Activated naive CD8-positive, alpha-beta T cell treated with anti-CD3 and anti-CD28 coated beads for 36 hours (primary cell): Measurements from ENCODE around the gene SERTAD4. TPM values are rescaled to one million over a fixed set of nuclear protein-coding genes. Genes with fewer than 3 reads are reported as not detected.

ENCODE experiments used
- DNase-seq: peaks from one replicate; pipeline ENCODE4 v3.0.0; 2021
- H3K27ac Mint-ChIP-seq: one replicate; pipeline ENCODE4 v1.8.0; 2022; ENCODE audit warnings: mild to moderate bottlenecking, moderate library complexity, mixed read lengths
- H3K27me3 Mint-ChIP-seq: one replicate; pipeline ENCODE4 v1.8.0; 2022; ENCODE audit warnings: mild to moderate bottlenecking, mixed read lengths
- H3K36me3 Mint-ChIP-seq: one replicate; pipeline ENCODE4 v1.8.0; 2021; ENCODE audit warnings: mild to moderate bottlenecking, mixed read lengths
- H3K4me1 Mint-ChIP-seq: one replicate; pipeline ENCODE4 v1.8.0; 2021; ENCODE audit warnings: mixed read lengths
- H3K4me3 Mint-ChIP-seq: one replicate; pipeline ENCODE4 v1.8.0; 2022; ENCODE audit warnings: mild to moderate bottlenecking, moderate library complexity, mixed read lengths
- H3K9me3 Mint-ChIP-seq: one replicate; pipeline ENCODE4 v1.8.0; 2022; ENCODE audit warnings: mixed read lengths
- total RNA-seq, 2 experiments: library from RNA; stranded (reverse); gene quantifications; one replicate each; pipeline ENCODE4 v1.2.3, GENCODE V29; 2021

The SERTAD4 gene
- total RNA-seq, 2 experiments from 2014 or later = not detected

DNA sequence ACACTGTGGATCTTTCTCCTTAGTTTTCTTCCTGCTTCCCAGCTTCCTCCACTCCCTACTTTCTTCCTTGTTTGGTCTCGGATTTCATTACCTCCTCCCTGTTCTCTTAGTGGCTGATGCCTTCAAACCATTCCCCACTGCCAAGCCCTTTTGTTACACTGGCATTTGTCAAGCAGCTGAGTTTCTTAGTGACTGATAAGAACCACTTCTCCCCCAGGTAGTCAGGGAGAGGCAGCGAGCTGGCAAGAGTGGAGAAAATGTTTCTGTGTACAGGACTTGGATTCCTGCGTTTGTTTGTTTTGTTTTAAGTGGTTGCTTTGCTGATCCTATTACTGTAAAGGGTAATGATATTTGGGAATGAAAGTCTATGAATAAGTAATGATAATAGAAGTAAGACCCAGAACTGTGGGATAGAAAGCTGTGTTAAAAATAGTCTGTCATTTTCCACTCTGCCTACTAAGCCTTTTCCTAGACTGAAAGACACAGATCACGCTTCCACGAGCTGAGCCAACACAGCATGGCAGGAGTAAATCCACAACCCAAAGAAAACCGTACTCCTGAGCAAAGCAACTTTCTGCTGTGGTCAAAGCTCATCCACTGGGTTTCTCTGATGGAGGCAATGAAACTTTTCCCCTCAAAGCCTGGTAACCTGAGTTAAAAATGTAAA, 10.1 kb upstream of the SERTAD4 start:
- Mint-ChIP-seq H3K27me3 (peaks cover 30% of the 10 kb centered on the region), H3K9me3 (no peaks in the 10 kb centered on the region), H3K4me1 (no peaks in the 10 kb centered on the region), H3K27ac (no peak overlapping the region), H3K4me3 (no peak overlapping the region), H3K36me3 (no peaks in the 10 kb centered on the region)
- DNase-seq = no peak

DNA sequence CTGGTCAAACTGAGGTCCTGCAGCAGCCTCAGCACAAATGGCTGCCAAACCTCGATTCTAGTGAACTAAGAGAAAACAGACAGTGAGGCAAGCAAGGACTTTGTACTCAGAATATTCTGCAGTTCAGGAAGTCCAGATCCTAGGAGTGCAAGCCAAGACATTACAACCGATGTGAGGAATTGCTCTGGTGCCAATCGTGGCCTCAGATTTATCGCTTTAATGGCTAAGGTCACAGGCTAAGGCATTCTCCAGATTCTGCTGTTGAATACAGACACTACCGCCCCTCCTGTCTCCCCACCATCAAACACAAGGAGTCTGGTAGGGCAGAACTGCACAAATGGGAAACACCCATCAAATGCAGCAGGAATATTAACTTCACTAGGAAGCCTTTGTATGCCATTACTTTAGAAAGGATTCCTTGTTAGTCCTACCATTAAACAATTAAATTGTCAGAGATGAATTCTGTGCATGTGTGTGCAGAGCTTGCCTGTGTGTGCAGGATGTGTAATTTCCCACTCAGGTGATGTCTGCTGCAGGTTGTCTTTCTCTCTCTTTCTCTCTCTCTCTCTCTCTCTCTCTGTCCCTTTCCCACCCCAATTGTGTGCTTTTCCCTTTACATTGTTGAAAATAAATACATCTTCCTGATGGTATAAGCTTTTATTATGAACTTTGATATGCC, 9.2 kb upstream of the SERTAD4 start:
- Mint-ChIP-seq H3K36me3 (no peaks in the 10 kb centered on the region), H3K4me3 (no peak overlapping the region), H3K9me3 (no peaks in the 10 kb centered on the region), H3K4me1 (no peaks in the 10 kb centered on the region), H3K27me3 (peaks cover 26% of the 10 kb centered on the region), H3K27ac (no peak overlapping the region)
- DNase-seq = no peak

DNA sequence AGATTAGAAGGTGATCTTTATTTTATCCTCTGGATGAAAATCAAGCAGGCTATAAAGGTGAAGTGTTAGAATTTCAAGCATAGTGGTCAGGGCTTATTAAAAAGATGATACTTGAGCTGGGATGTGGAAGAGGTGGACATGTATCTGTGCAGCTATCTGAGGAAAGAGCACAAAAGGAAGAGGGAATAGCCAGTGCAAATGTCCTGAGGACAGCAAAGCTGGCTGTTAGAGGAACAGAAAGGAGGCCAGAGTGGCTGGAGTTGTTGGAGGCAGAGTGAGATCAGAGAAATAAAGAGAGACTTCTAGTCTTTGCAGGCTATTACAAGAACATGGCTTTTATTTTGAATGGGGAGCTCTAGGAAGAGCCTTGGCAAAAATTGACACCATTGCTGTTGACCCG, 4.4 kb upstream of the SERTAD4 start:
- Mint-ChIP-seq H3K4me1 (peaks cover 1% of the 10 kb centered on the region), H3K27ac (no peak overlapping the region), H3K9me3 (no peaks in the 10 kb centered on the region), H3K4me3 (no peak overlapping the region), H3K36me3 (no peaks in the 10 kb centered on the region), H3K27me3 (peaks cover 37% of the 10 kb centered on the region)
- DNase-seq = no peak

DNA sequence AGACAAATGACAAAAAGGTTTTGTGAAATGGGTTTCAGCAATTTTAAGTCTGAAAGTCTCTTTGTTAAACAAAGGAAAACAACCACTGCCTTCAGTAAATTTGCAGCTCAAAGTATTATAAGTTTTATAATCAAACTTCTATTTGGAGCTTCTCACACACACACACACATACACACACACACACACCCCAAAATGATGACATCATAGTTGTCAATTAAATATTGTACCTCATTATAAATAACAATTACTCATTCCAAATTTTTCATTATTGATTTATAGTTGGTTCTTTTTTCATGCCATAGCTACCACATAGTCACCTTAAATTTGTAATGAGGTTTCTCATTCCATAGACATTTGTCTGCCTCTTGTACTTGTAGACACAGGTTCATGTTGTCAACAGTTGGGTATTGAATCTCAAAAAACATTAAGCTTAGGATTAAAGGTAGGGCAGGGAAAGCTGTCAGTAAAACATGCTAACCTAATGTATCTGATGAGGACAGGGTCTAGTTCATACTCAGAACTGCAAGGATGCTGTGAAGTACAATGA, 2.4 kb upstream of the SERTAD4 start:
- H3K4me3 Mint-ChIP-seq = no peak overlapping the region
- no peaks in the 10 kb centered on the region for H3K36me3 Mint-ChIP-seq
- no peaks in the 10 kb centered on the region for H3K9me3 Mint-ChIP-seq
- peaks cover 45% of the 10 kb centered on the region for H3K27me3 Mint-ChIP-seq
- peaks cover 1% of the 10 kb centered on the region for H3K4me1 Mint-ChIP-seq
- DNase-seq = no peak
- no peak overlapping the region for H3K27ac Mint-ChIP-seq

DNA sequence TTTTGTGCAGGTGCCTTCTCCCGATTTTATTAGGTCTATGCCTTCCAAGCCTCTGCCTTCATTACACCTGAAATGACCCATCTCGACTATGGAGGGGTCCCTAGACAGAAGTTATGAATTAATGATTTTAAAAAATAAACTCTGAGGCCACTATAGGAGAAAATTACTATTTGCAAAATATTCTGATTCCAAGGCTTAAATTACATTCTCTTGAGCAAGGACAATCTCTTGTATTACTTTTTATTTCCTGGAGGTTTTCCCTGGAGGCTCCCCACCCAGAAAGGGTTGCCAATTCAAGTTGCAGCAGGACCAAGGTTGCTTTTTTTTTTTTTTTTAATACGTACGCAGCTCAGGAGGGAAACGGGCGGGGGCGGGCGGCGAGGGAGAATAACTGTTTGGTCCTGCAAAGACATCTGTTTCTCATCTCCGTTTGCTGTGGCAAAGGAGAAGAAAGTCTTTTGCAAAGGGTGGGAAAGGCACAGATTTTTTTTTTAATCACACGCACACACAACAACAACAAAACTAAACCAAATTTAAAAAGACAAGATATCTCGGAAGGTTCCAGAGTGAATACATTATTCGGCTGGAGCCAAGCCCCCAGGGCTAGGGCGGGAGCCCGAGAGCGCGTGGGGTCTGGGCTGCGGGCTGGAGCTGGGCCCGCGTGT, 618 bp upstream of the SERTAD4 start:
- no peak for DNase-seq
- H3K27ac Mint-ChIP-seq = no peak overlapping the region
- no peaks in the 10 kb centered on the region for H3K9me3 Mint-ChIP-seq
- H3K4me1 Mint-ChIP-seq = peaks cover 1% of the 10 kb centered on the region
- H3K27me3 Mint-ChIP-seq = peaks cover 61% of the 10 kb centered on the region
- peak overlapping the region; percentile 55 for H3K4me3 Mint-ChIP-seq
- no peaks in the 10 kb centered on the region for H3K36me3 Mint-ChIP-seq

DNA sequence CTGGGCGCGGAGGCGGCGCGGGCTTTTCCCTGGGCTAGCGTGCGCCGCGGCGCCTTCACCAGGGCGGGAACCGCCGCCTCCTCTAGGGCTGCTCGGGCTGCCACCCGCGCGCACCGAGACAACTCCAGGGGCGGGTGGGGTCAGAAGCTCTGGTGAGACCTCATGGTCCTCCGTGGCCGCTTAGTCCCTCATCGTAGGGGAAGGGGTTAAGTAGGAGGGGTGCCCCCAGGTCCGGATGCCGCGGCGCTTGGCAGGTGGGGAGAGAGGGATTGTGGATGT, 559 bp downstream of the SERTAD4 start:
- Mint-ChIP-seq H3K27ac (no peak overlapping the region), H3K4me3 (no peak overlapping the region), H3K9me3 (no peaks in the 10 kb centered on the region), H3K36me3 (no peaks in the 10 kb centered on the region), H3K27me3 (peaks cover 73% of the 10 kb centered on the region), H3K4me1 (peaks cover 1% of the 10 kb centered on the region)
- peak; percentile 19 for DNase-seq

DNA sequence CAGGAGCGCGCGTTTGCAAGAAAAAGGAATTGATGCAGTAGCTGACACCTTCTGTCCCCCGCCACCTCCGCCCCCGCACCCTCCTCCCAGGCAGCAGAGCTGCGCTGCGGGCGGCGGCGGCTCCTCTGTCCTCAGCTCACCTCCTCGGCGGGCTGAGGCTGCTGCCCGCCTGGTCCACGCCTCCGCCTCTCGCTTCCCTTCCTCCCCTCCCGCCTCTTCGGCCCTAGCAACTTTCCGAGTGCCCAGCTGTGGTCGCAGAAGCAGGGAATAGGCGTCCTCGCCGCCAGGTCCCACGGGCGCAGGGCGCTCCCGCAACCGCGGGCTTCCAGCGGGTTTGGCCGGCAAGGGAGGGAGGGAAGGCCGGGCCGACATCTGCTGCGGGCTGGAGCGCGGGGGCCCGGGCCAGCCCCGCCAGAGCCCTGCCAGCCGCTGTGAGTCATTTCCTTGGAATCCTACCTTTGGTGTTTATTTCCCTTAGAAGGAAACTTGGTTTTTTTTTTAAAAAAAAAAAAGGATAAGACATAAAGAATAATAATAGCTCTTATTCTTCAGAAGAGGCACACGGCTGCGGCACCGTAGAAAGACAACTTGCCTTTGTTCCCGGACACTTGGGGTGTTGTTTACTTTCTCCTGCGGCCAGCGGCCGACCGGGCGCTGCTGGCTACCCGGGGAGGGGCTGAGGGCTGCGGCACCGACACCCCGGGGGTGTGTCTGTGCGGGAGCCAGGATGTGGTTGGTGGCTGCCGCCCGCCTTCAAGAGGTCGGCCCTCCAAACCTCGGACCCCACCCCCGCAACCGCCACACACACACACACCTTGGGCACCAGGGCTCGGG, 1.1 kb downstream of the SERTAD4 start:
- Mint-ChIP-seq H3K4me3 (peak overlapping the region; percentile 14), H3K9me3 (no peaks in the 10 kb centered on the region), H3K27me3 (peaks cover 78% of the 10 kb centered on the region), H3K27ac (no peak overlapping the region), H3K4me1 (peaks cover 1% of the 10 kb centered on the region), H3K36me3 (no peaks in the 10 kb centered on the region)
- DNase-seq = peak; percentile 27

DNA sequence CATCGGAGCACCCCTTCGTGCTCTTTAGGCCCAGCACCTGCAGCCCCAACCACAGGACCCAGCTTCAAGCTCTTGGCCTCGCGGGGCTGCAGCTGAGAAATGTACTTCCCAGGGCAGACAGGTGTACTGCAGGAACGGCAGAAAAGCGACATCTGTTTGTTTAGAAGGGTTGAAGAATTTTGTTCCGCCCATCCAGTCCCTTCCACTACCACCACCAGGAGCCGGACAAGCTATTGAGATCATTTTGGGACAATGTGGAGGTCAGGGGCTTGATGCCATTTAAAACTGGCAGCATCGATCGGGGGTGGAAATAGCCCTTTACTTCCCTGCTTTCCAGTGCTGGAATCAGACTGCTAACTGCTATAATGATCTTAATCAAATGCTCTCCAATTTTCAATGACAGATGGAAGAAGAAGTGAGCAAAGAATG, 1.7 kb downstream of the SERTAD4 start:
- Mint-ChIP-seq H3K27me3 (peaks cover 81% of the 10 kb centered on the region), H3K36me3 (no peaks in the 10 kb centered on the region), H3K4me3 (no peak overlapping the region), H3K27ac (no peak overlapping the region), H3K9me3 (no peaks in the 10 kb centered on the region), H3K4me1 (peaks cover 1% of the 10 kb centered on the region)
- DNase-seq = no peak

DNA sequence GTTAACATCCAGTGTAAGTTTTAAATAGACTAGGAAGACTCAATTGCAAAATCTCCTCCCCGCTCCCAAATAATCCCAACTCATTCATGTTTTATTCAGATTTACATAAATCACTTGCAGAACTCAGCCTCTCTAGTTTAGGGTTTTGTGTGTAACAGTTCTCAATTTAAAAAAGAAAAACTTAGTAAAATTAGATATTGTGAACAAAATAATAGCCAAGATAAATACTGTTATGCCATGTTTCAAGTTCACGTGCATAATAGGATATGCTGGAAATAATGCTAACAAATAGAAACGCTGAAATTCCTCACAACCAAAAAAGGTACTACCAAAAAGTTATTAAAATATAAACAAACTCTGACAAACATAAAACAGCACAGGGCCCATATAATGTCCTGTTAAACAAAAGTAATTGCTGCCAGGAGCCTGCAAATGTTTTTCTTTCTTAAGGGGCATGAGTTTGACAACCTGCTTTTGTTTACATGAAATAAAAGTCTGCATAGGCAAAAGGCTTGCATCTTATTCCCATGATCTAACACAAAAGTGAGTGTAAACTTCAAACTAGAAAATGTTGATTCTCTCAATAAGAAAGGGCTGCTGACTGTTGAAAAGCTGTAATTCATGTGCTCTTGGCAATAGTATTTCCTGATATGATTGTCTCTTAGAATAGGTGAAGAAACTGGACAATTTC, 2.9 kb downstream of the SERTAD4 start:
- H3K27ac Mint-ChIP-seq = no peak overlapping the region
- H3K4me3 Mint-ChIP-seq = no peak overlapping the region
- H3K9me3 Mint-ChIP-seq = no peaks in the 10 kb centered on the region
- H3K36me3 Mint-ChIP-seq = no peaks in the 10 kb centered on the region
- DNase-seq = no peak
- peaks cover 86% of the 10 kb centered on the region for H3K27me3 Mint-ChIP-seq
- peaks cover 1% of the 10 kb centered on the region for H3K4me1 Mint-ChIP-seq

DNA sequence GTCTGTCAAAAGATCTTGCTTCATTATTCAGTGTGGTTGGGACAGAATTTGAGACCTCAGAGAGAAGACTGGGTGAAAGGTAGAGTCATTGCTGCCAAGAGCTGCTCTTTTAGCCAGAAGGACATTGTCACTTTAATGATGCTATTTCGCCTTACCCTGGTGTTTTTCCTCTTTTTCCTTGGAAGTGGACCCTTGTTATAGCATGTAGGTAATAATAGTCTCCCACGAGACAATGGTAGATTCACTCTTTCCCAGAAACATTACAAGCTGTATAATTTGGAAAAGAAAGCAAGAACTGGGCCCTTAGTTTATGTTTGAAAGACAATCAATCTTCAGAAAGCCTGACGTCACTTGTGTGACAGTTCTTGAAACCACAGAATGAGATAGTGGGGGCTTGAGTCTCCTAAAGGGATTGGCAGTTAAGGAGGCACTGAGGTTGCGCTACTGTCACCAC, 3.8 kb downstream of the SERTAD4 start:
- no peaks in the 10 kb centered on the region for H3K9me3 Mint-ChIP-seq
- peaks cover 1% of the 10 kb centered on the region for H3K4me1 Mint-ChIP-seq

DNA sequence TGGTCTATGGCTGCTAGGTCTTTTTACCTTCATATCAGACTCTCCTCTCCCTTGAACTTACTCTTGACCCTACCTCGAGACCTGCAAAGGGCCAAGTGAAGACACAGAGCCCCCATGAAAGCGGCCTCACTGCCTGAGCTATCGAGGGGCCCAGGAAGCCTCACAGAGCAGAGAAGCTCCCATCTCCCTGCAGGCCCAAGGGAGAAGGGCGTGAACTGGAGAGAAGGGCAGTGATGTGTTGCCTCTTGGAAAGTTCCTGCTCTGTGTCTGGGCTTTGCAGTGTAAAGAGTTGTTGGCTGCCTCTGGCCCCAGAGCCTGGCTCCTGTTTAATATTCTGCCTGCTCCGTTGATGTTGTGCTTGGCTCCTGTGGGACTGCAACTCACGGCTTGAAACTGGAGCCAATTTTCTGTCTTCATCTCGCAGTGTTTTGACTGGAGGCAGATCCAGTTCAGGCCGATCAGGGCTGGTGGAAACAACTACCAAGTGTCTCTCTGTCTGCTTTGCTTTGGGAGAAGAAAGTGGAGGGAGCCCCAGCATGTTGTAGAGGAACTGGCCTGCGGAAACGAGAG, 4.3 kb downstream of the SERTAD4 start:
- peaks cover 1% of the 10 kb centered on the region for H3K4me1 Mint-ChIP-seq
- H3K9me3 Mint-ChIP-seq = no peaks in the 10 kb centered on the region
- DNase-seq = no peak
- H3K36me3 Mint-ChIP-seq = no peaks in the 10 kb centered on the region
- H3K27ac Mint-ChIP-seq = no peak overlapping the region
- H3K27me3 Mint-ChIP-seq = peaks cover 84% of the 10 kb centered on the region
- H3K4me3 Mint-ChIP-seq = no peak overlapping the region

More for the DNA sequence above, 3.8 kb downstream of the SERTAD4 start:
- no peak for DNase-seq
- Mint-ChIP-seq H3K36me3 (no peaks in the 10 kb centered on the region), H3K27me3 (peaks cover 86% of the 10 kb centered on the region), H3K27ac (no peak overlapping the region), H3K4me3 (no peak overlapping the region)

DNA sequence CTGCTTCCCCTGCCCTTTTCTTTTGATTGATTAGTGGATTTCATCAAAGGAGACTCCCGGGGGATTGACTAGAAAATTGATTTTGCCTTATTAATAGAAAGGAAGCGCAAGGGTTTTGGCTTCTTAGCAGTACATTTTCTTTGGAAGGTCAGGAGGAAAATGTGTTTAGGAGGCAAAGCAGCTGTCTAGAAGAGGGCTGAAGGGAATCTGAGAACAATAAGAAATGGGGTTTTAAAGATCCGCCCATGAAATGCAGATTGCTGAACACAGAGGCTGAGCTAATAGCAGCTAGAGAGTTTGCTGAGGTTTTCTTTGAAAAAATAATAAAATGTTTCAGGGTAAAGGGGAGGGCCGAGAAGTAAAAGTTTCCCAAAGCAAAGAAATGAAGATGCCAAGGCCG, 4.9 kb downstream of the SERTAD4 start:
- H3K36me3 Mint-ChIP-seq = no peaks in the 10 kb centered on the region
- H3K9me3 Mint-ChIP-seq = no peaks in the 10 kb centered on the region
- no peaks in the 10 kb centered on the region for H3K4me1 Mint-ChIP-seq
- no peak overlapping the region for H3K27ac Mint-ChIP-seq
- DNase-seq = no peak
- H3K27me3 Mint-ChIP-seq = peaks cover 78% of the 10 kb centered on the region
- no peak overlapping the region for H3K4me3 Mint-ChIP-seq

DNA sequence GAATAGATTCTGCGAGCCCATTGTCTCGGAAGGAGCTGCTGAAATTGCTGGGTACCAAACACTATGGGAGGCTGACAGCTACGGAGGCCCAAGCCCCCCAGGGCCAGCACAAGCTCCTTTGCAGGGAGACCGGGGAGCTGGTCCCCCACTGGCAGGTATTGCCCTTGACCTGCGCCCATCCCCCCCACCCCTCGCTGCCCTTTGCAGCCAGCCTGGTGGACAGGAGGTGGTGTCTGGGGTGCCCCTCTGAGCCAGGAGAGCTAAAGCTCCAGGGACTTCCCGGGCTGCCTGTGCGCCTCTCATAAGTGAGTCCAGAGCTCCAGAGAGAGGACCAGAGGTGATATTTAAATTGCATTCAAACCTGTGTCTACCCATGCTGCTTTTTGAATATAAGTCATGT, 5.4 kb downstream of the SERTAD4 start:
- no peaks in the 10 kb centered on the region for H3K4me1 Mint-ChIP-seq
- no peak overlapping the region for H3K27ac Mint-ChIP-seq
- no peak overlapping the region for H3K4me3 Mint-ChIP-seq
- peaks cover 79% of the 10 kb centered on the region for H3K27me3 Mint-ChIP-seq
- DNase-seq = no peak
- no peaks in the 10 kb centered on the region for H3K36me3 Mint-ChIP-seq
- H3K9me3 Mint-ChIP-seq = no peaks in the 10 kb centered on the region
